Dedifferentiated amniotic fluid mesenchymal stem cell (primary cell): ENCODE data around the gene POMT2.
"Not testable (repeated sequence)": the region's sequence is repeated elsewhere in the genome, so short reads cannot be mapped to it uniquely, and the experiment has no call there.

Experiments used
- DNase-seq: peaks from one replicate; pipeline ENCODE4 v3.0.0-alpha.2; 2016; ENCODE audit errors: extremely low spot score

POMT2 gene

DNA sequence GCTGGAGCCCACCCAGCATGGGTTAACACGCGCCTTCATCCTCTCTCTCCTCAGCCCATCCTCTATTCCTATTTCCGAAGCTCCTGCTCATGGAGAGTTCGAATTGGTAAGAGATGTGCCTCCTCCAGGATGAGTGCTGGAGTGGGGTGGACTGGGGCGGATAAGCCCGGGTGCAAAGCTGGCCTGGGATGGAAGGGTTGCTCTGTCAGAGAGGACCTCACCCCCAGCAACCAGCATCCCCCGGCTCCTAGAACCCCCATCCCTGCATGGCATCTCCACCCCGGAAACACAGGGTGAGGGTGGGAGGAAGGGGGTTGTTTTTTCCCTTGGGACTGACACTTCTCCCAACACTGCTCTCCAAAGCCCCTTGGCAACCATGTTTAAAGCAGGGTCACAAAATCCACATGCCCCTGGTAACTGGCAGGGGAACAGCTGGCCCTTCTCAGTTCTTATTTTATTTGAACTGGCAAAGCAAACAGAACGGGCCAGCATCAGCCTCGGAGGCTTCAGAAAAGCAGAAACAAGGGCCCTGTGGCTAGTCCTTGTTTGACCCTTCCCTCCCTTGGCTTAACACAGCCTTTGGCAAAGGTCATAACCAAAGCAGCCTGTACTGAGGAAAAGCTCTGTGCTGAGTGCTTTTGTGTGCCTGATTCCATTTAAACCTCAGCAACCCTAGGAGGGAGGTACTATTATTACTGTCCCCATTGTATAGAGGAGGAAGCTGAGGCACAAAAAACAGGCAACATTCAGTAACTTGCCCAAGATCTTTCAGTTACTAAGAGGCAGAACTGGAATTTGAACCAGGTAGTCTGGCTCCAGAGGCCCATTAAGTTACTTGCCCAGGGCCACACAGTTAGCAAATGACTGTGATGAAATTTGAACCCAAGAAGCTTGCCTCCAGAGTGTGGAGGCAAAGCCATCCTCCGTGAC lies 4.4 kb upstream of the POMT2 start:
- DNase-seq: no peak

DNA sequence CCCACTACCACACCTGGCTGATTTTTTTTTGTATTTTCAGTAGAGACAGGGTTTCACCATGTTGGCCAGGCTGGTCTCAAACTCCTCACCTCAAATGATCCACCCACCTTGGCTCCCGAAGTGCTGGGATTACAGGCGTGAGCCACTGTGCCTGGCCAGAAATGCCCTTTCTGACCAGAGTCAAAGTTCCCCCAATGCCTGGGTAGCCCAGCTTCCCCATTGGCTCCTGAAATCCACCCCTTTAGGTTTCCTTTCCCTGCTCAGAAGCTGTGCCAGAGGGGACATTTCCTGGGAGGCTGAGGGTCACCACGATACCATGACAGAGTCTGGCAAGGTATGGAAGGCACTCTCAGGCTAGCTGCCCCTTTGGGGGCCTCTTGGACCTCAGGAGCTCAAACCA lies 3.6 kb upstream of the POMT2 start:
- DNase-seq: no peak

DNA sequence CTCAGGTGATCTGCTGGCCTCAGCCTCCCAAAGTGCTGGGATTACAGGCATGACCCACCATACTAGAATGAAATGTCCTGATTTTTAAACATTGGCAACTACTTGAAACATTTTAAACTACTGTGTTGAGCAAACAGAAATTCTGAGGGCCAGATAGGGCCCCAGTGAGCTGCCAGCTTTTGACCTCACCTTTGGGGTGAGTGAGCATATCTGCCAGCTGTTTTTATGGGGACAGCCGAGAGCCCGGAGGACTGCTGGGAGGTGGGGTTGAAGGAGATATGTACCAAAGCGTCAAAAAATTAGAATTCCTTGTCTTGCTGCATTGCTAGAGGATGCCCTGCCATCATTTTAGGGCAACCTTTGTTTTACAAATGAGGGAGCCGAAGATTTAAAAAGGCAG lies 2.9 kb upstream of the POMT2 start:
- no peak for DNase-seq

DNA sequence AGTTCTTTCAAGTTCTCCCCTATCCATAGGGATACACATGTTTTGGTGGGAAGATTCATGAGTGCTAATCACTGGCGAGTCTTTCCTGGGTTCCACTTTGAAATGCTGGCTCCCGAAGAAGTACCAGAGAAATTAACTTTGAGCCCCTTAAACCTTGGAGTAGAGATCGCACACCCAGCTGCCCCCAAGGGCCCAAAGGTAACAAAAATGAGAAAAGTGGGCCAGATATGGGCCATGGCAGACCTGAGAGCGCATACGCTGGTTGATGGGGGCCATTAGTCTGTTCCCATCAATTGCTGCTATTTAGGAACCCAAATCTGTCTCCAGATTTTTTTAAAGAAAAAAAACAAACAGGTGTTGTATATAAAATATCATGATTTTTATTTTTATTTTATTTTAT lies 2.3 kb upstream of the POMT2 start:
- DNase-seq: no peak

DNA sequence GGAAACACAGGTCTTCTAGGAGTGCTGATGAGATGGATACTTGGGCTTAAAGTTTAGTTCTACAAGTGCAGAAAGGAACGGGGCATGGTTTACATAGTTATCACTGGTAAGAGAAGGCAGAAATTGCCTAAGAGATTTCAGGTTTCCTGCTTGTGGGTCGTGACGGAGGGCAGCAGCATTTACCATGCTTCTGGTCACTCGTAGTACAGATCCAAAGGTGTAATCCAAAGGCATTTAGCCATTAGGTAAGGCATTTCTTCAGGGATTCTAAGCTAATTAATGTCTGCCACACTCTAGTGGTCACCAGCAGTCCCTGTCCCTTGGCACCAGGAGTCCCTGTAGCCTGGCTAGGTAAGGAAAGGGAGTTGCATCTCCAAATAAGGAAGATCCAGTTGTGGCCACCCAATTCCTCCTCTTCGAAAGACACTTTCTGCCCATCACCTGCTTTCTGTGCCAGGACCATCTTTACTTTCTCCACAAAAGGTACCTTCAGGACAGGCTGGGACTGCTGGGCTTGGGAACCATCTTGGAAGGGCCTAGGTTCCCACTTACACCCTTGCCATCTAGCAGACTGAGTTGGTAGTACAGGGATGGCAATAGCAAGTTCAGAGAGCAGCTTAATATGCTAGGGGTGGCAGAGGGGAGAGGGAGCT lies 1.7 kb upstream of the POMT2 start:
- DNase-seq: no peak

DNA sequence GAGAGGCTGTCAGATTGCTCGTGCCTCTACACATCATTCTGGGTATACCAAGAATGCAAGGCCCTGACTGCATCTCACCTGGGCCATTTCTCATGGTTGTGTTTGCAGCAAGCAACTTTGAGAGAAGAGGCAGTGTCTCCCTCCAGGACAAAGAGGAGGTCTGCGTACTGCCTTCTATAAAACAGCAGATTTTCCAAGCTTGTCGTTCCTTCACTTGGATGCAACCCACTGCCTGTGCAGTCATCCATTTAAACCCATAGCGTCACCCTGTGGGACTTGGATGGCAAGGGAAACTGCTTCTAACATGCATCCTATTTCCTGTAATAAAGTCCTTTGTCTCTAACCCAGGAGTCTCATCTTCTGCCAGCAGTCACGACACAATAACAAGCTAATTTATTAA lies 1.3 kb downstream of the POMT2 start:
- DNase-seq: no peak

DNA sequence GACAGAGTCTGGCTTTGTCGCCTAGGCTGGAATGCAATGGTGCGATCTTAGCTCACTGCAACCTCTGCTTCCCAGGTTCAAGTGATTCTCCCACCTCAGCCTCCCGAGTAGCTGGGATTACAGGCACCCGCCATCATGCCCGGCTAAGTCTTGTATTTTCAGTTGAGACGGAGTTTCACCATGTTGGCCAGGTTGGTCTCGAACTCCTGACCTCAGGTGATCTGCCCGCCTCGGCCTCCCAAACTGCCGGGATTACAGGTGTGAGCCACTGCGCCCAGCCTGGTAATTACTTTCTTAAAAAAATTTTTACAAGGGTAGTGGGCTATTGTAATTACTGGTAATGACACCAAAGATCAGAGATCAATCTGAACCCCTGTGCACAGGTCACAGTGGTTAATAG lies 1.9 kb downstream of the POMT2 start:
- DNase-seq: not testable (repeated sequence)

DNA sequence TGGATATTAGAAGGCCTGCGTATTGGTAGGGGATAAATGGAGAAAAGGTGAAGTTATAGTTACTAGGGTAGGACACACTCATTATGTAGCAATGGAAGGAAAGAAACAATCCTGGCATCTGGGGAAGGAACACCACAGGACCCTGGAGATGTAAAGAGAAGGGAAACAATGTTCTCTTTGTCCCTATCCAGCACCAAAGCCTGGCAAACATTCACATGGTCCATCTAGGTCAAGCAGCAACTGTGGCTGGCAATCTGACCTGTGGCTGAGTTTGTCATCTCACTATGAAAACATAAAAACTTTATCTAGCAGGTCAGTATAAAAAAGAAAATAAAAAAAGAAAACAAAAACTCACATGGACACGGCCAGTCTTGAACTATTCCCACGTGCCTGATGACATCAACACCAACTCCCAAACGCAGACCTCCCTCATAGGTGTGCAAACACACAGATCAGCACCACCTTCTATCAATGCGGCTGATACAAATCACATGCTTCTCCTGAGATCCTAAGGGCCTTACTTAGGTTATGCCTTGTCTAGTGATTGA lies 2.6 kb downstream of the POMT2 start:
- DNase-seq: no peak

DNA sequence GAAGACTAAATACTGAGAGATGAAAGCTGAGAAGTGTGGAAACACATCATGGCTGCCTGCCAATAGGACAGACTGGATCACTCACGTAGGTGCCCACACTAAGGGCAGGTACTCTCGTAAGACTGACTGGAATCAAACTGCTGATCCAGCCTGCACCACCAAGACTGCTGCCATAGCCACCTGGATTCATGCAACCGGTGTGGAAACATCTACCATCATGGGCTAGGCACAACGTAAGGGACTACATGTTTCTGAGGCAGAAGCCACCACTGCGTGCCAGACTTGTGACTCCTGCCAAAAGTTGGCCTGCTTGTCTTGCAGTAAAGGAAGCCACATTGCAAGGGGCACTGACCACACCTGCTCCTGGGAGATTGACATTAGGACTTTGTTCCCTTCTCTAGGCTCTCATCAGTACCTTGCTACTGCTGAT lies 3.8 kb downstream of the POMT2 start:
- no peak for DNase-seq

DNA sequence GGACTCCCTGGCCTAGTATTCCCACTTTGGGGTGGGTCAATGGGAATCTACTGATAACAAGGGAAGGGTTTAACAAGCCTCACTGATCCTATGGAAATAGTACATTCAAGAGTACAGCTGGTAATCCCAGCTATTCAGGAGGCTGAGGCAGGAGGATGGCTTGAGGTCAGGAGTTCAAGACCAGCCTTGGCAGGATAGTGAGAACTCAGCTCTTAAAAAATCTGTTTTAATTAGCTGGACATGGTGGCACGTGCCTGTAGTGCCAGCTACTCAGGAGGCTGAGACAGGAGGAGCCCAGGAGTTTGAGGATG lies 4.5 kb downstream of the POMT2 start:
- DNase-seq: no peak

DNA sequence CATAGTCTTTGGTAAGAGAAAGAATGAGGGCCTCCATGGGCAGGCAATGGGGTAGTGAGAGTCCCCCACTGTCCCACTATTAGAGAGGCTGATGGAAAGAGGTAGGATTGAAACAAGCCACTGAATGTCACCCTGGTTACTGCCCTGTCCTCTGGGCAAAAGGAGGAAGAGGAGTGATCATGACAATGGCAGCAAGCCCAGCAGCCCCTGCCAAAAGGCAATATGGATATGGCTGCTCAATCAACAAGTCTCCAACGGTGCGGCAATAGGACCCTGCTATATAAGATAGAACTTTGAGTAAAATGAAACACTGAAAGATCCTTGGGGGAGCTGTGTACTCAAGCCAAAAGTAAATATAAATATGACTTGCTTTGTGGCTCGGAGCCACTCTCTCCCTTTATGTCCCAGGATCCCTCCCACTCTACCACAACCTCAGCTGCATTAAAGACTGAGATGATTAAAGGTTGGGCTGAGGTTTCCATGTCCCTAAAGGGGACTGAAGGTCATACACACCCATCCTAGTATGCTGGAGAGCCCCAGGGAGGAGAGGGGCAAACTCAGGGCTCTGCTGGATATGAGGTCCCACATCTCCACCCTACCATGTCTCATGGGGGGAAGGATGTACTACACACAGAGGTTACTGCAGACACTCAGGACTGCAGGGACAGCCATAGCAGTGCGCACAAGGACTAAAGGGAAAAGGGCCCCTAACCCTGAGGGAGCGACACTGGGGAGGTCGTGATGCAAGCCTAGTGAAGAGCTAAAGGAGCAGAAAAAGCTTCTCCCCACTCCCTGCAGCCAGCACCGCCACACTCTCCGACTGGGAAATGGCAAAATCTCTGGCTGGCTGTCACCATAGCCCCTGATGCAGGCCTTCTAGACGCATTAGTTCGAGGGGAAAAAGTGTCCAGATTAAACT lies 5.9 kb downstream of the POMT2 start:
- DNase-seq: no peak

DNA sequence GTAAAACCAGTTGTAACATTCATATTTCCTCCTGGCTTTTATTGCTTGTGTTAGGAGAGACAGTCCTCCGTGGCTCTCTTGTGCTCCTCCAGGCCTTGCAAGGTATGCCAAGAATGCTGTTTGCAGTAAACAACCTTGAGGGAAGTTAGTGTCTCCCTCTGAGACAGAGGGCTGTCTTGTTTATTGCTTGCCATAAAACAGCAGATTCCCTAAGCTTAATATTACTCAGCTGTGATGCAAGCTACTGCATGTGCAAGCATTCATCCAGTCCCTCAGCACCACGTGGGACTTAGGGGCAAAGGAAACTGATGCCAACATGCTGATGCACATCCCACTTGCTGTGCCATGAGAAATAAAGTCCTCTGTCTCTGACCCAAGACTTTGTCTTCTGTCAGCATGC lies 6.6 kb downstream of the POMT2 start:
- peak; percentile 54 for DNase-seq

DNA sequence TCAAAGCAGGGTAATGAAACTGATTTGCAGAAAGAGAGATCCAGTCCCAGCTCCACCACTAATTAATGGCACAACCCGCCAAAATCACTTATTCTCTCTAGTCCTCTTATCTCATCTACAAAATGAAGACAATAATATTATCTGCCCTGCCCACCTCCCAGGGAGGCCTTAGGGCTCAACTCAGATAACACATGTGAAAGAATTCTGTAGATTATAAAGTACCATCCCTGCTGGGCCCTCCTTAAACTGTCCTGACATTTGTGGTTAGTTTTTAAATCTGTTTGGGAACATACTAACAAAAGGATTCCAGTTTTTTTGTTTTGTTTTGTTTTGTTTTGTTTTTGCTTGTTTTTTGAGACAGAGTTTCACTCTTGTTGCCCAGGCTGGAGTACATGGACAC lies 7.3 kb downstream of the POMT2 start:
- no peak for DNase-seq

DNA sequence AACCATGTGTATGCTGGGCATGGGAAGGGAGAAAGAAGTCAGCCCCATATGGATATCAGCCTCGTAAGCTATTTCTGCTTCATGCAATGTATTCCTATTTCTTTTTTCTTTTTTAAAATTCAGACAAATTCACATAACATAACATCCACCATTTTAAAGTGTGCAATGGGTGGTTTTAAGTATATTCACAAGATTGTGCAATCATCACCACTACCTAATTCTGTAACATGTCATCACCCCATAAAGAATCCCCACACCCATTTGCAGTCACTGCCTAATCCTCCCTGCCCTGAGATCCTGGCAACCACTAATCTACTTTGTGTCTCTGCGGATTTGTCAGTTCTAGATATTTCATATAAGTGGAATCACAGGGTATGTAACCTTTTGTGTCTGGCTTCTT lies 9.5 kb downstream of the POMT2 start:
- DNase-seq: no peak

DNA sequence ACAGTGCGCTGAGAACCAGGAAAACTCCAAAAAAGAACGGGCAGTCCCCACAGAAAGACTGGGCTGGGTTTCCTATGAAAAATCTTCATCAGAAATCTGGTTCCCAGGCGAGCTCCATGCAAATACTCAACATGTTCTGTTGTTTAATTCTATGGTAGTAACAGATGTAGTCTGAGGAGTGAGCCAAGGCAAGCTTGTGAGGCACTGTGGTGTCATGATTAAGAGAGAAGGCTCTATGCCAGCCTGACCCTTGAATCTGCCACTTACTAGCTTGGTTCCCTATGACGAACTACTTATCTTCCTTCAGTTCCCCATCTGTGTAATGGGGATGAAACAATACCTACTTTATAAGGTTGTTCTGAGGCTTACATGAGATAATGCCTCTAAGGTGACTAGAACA lies 10.7 kb downstream of the POMT2 start:
- DNase-seq: no peak

DNA sequence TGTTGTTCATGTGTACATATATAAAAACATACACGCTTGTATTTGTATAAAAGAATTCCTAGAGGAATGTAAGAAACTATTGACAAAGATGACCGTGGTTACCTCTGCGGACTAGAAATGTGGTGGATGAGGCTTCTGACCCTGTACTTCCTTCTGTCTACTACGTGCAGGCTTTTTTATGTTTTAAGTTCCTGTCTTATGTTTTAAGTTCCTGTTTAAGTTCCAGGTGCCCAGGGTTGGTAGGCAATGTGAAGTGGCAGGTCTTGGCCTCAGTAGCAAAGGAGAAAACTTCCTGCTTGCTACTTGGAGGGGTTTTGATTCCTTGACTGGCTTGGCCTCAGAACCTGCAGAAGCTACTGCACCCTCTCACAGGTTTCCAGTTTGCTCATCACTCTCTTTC lies 11.6 kb downstream of the POMT2 start:
- no peak for DNase-seq

DNA sequence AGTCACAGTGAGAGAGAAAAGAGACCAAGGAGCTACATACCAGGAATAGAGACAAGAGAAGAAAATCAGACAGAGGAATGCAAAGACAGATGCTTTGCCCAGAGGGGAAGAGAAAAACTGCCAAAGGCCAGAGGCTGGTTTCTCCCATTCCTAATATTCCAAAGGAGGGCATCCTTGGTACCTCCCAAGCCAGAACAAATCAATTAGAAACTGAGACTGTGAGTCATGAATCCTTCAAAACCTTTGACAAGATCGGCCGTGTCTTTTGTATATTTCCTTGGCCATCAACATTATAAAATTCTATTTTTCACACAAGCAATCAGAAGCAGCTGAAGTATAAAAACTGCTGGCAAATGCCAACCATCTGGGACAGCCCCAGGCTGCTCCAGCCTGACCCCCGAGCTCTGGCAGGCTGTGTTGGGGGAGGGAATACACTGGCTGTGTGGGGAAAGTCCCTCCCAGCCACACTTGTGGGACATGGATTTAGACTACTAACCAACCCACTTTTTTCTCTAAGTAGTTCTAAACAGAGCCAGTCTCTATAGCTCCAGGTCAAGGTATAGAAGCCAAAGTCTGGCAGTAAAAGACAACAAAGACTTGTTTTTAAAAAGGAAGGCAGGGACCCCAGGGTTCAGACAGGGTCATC lies 13.7 kb downstream of the POMT2 start:
- DNase-seq: peak; percentile 64

DNA sequence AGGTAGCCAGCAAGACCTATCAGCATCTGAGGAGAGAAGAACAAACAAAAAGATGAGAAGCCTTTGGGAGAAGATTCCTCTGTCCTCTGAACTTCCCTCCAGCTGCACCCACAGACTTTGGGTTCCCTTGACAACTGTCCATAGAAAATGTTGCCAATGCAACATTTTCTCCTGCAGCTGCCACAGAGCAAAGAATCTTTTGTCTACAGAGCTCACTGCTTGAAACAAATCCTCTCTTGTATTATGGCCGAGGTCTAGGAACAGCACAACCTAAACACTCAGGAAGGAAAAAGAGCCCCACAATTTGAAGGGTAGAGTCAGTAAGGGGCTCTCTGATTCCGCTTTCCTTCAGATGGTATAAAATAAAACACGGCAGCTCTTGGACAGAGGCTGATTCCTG lies 14.3 kb downstream of the POMT2 start:
- DNase-seq: no peak

DNA sequence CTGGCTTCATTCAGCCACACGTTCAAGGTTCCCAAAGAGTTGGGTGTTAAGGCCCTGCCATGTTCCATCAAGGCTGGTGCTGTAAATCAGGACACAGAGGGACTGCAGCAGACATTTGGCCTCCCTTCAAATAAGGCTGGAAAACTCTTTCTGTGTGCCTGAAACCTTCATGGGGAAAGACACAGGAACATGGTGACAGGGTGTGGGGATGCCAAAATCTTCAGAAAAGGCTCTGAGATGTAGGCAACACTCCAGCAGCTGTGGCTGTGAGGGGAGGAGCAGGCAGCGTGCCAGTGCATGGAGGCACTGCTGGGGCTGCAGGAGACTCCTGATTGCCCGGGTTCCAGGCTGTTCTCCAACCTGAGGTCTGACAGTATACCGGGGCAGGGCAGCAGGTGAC lies 15.0 kb downstream of the POMT2 start:
- no peak for DNase-seq

DNA sequence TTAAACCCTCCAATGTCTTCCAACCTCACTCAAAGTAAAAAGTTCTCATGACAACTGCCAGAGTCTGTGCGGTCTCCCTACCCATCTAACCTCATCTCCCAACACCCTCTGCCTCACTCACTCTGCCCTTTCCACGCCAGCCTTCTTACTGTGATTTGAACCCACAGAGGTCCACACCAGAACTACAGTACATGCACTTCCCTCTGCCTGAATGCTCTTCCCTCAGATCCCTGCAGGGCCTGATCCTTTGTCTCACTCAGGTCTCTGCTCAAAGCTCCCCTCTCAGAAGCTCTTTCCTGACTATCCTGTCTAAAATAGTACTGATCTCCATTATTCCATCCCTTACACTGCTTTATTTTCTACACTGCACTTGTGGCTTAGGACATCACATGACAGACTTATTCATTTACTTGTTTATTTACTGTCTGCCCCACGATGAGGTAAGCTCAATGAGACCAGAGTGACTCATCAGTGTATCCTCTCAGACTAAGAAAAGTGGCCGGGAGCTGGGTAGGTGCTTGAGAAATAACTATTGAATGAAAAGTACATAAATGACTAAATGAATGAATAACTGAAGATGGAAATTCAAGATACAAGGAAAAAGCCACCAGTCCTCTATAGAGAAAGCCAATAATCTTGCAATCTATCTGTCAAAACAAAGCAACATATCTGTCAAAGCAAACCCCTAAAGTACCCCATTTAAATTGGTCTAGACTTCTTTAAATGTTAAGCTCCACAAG lies 17.1 kb downstream of the POMT2 start:
- DNase-seq: peak; percentile 93

DNA sequence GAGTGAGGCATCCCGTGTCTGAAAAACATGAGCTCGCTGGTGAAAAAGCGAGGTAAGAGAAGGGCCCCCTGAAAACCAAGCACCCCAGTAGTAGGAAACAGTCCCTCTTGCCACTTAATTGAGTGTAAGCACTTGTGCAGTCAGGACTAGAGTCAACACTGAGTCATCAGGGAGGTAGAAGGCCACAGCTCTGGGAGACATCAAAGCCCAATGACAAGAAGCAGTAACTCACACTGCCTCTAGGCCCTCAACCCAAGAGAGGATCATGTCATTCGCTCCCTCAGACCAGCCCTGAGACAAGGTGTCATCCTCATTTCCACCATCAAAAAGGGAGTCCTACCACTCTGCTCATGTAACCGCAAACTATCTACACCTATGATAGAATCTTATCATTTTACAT lies 17.8 kb downstream of the POMT2 start:
- DNase-seq: no peak
